Hepatocyte (in vitro differentiated cells): Measurements from ENCODE around the gene FAM217B.

Experiments
- CTCF ChIP-seq: fragments of 200-600 bp; sonication (generic); IDR thresholded peaks from 2 replicates; pipeline ENCODE4 v1.5.1; 2016; ENCODE audit warnings: antibody characterized with exemption, mild to moderate bottlenecking; ENCODE audit not compliant: poor library complexity
- EZH2 ChIP-seq: fragments of 200-600 bp; sonication (generic); IDR thresholded peaks from 2 replicates; pipeline ENCODE4 v1.6.1; 2016; ENCODE audit warnings: antibody characterized with exemption, mild to moderate bottlenecking, borderline replicate concordance

- TF ChIP-seq EZH2 (no peak), CTCF (peak; percentile 7)
Measured at GRCh38 chr20:59985864-59986263, 45.7 kb downstream of the FAM217B start.
